ENCODE data around the gene ABCA4.

- TF ChIP-seq EZH2 (optimal IDR thresholded peaks at IDR 0.05; ENCODE audit: low read depth, low read length) (no peak), CTCF (IDR thresholded peaks at IDR 0.05; ENCODE audit: low read length) (no peak)
Measured at GRCh38 chr1:94043738-94044289, 77.1 kb downstream of the ABCA4 start.
